H1 (cell line): ENCODE results near the gene IL1R1. TPM values are rescaled to one million over a fixed set of nuclear protein-coding genes. Genes with fewer than 3 reads are reported as not detected.

Experiments
- GTF2F1 ChIP-seq: IDR thresholded peaks from 2 replicates; pipeline ENCODE4 v1.6.1; 2012; ENCODE audit warnings: low read depth, low read length, improper control_type of control experiment, borderline replicate concordance
- polyA plus RNA-seq, 7 experiments: library from polyadenylated mRNA; depleted of rRNA in 3 of 7; stranded (reverse) in 5 of 7; unstranded in 2 of 7; fragments of >200 nt in 5 of 7; fragments of 200-250 nt in 2 of 7; gene quantifications; 1 replicate in 5 of 7; 2 replicates in 1 of 7; 4 replicates in 1 of 7; pipeline versions ENCODE4 v1.2.1 to v1.2.3, GENCODE V29; 2011 to 2013; ENCODE audit warnings: missing spikeins in 2 of 7, mixed read lengths in 2 of 7
- total RNA-seq: library from RNA; stranded (reverse); fragmentation: NEBNext Ultra II Directional; extraction: Animal tissue kit (Norgen Biotek cat#: 25700); gene quantifications from 2 replicates; pipeline ENCODE4 v1.2.1, GENCODE V29; 2021

The IL1R1 gene
- total and polyA plus RNA-seq, 2 of the 8 experiments (the other 6 are each of a cell fraction or from before 2014, with no cell fraction given) = 0.34 to 0.47 TPM

DNA sequence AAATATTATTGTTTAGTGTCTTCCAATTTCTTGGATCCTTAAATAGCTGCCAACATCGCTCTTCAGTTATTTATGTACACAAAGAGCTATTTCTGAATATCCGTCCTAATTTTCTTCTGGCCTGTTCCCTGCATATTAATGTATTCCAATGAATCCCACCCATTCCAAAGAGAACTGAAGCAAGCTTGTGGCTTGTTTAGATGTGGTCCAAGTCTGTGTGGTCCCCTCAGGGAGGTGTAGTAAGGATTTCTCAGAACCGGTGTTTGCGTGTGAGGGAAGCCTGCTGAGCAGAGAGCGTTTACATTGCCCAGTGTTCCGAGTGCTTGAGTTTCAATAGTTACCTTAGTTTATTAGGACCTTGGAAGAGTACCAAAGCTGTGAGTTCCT, 25.1 kb upstream of the IL1R1 start (continued):
- no peak for TF ChIP-seq GTF2F1
- TF ChIP-seq, all 59 proteins: peak for 0
